ENCODE results near the gene OR5AR1.
"Not testable (repeated sequence)": the region's sequence is repeated elsewhere in the genome, so short reads cannot be mapped to it uniquely, and the experiment has no call there.

OR5AR1 gene

GRCh38 chr11:56663386-56663785, at the start of gene OR5AR1:
Gene OR5AR1, plus strand, starts transcription at chr11:56663686. Its CDS starts 0 bp downstream, at chr11:56663686.
- Histone ChIP-seq H3K4me1 (ENCODE audit: control insufficient read depth, insufficient read depth, low read length) (peaks cover 23% of the 10 kb centered on the region), H3K36me3 (ENCODE audit: control insufficient read depth, insufficient read depth, low read length) (no peaks in the 10 kb centered on the region), H3K27ac (ENCODE audit: low read depth, low read length) (no peak within 1 kb of the TSS), H3K4me3 (ENCODE audit: low read depth, low read length) (no peak within 1 kb of the TSS), H3K9ac (ENCODE audit: low read depth, low read length) (no peak within 1 kb of the TSS), H3K27me3 (ENCODE audit: control insufficient read depth, insufficient read depth, low read length) (no peaks in the 10 kb centered on the region), H3K9me3 (ENCODE audit: control insufficient read depth, insufficient read depth, low read length) (no peaks in the 10 kb centered on the region)

- H3K4me1 ChIP-seq (ENCODE audit: control insufficient read depth, insufficient read depth, low read length), result peaks cover 7% of the 10 kb centered on the region; the same call in 1 of the 2 replicates
- H3K9me3 ChIP-seq (ENCODE audit: control insufficient read depth, insufficient read depth, low read length), result no peaks in the 10 kb centered on the region
- H3K4me3 ChIP-seq (ENCODE audit: low read depth, low read length), result no peak overlapping the region
- H3K27ac ChIP-seq (ENCODE audit: low read depth, low read length), result peak overlapping the region; percentile 70
- no peaks in the 10 kb centered on the region for H3K27me3 ChIP-seq (ENCODE audit: control insufficient read depth, insufficient read depth, low read length)
- H3K36me3 ChIP-seq (ENCODE audit: control insufficient read depth, insufficient read depth, low read length), result no peaks in the 10 kb centered on the region
- no peak overlapping the region for H3K9ac ChIP-seq (ENCODE audit: low read depth, low read length)
These were observed 38.8 kb upstream of the OR5AR1 start for GRCh38 chr11:56624661-56625110.

GRCh38 chr11:56625946-56626345, 37.5 kb upstream of the OR5AR1 start:
- H3K27me3 ChIP-seq (ENCODE audit: control insufficient read depth, insufficient read depth, low read length), result no peaks in the 10 kb centered on the region
- no peaks in the 10 kb centered on the region for H3K9me3 ChIP-seq (ENCODE audit: control insufficient read depth, insufficient read depth, low read length)
- H3K4me1 ChIP-seq (ENCODE audit: control insufficient read depth, insufficient read depth, low read length), result peaks cover 7% of the 10 kb centered on the region; the same call in 1 of the 2 replicates
- no peaks in the 10 kb centered on the region for H3K36me3 ChIP-seq (ENCODE audit: control insufficient read depth, insufficient read depth, low read length)
- no peak overlapping the region for H3K4me3 ChIP-seq (ENCODE audit: low read depth, low read length)
- no peak overlapping the region for H3K9ac ChIP-seq (ENCODE audit: low read depth, low read length)
- H3K27ac ChIP-seq (ENCODE audit: low read depth, low read length), result no peak overlapping the region

GRCh38 chr11:56632329-56632728, 31.2 kb upstream of the OR5AR1 start:
- Histone ChIP-seq H3K4me1 (ENCODE audit: control insufficient read depth, insufficient read depth, low read length) (no peaks in the 10 kb centered on the region), H3K27me3 (ENCODE audit: control insufficient read depth, insufficient read depth, low read length) (no peaks in the 10 kb centered on the region), H3K9me3 (ENCODE audit: control insufficient read depth, insufficient read depth, low read length) (no peaks in the 10 kb centered on the region), H3K27ac (ENCODE audit: low read depth, low read length) (no peak overlapping the region), H3K36me3 (ENCODE audit: control insufficient read depth, insufficient read depth, low read length) (no peaks in the 10 kb centered on the region), H3K9ac (ENCODE audit: low read depth, low read length) (no peak overlapping the region), H3K4me3 (ENCODE audit: low read depth, low read length) (no peak overlapping the region)

DNA sequence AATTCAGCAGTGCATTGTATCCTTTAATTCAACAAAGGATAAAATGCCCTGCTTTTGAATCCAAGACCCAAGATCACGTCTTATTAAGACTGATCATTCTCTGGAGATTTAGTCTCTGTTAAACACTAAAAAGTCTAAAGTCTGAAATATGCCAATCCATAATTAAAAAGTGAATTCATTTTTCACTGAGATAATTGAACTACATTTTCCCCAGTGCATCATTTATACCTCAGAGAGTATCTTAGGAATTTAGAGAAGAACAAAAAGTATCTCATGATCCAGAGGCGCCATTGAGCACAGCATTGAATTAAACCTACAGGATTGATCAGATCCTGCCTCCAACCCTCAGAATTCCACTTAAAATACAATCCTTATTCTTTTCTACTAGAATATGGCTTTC, 26.6 kb upstream of the OR5AR1 start:
- Histone ChIP-seq H3K36me3 (ENCODE audit: control insufficient read depth, insufficient read depth, low read length) (no peaks in the 10 kb centered on the region), H3K9ac (ENCODE audit: low read depth, low read length) (no peak overlapping the region), H3K27me3 (ENCODE audit: control insufficient read depth, insufficient read depth, low read length) (no peaks in the 10 kb centered on the region), H3K27ac (ENCODE audit: low read depth, low read length) (no peak overlapping the region), H3K9me3 (ENCODE audit: control insufficient read depth, insufficient read depth, low read length) (no peaks in the 10 kb centered on the region), H3K4me1 (ENCODE audit: control insufficient read depth, insufficient read depth, low read length) (no peaks in the 10 kb centered on the region), H3K4me3 (ENCODE audit: low read depth, low read length) (no peak overlapping the region)

GRCh38 chr11:56637500-56637899, 26.0 kb upstream of the OR5AR1 start:
- Histone ChIP-seq H3K4me3 (ENCODE audit: low read depth, low read length) (no peak overlapping the region), H3K36me3 (ENCODE audit: control insufficient read depth, insufficient read depth, low read length) (no peaks in the 10 kb centered on the region), H3K9ac (ENCODE audit: low read depth, low read length) (no peak overlapping the region), H3K9me3 (ENCODE audit: control insufficient read depth, insufficient read depth, low read length) (no peaks in the 10 kb centered on the region), H3K27ac (ENCODE audit: low read depth, low read length) (no peak overlapping the region), H3K4me1 (ENCODE audit: control insufficient read depth, insufficient read depth, low read length) (no peaks in the 10 kb centered on the region), H3K27me3 (ENCODE audit: control insufficient read depth, insufficient read depth, low read length) (no peaks in the 10 kb centered on the region)

- Histone ChIP-seq H3K9ac (ENCODE audit: low read depth, low read length) (no peak within 1 kb of the TSS), H3K27me3 (ENCODE audit: control insufficient read depth, insufficient read depth, low read length) (no peaks in the 10 kb centered on the region), H3K27ac (ENCODE audit: low read depth, low read length) (no peak within 1 kb of the TSS), H3K4me3 (ENCODE audit: low read depth, low read length) (no peak within 1 kb of the TSS), H3K9me3 (ENCODE audit: control insufficient read depth, insufficient read depth, low read length) (no peaks in the 10 kb centered on the region), H3K4me1 (ENCODE audit: control insufficient read depth, insufficient read depth, low read length) (no peaks in the 10 kb centered on the region), H3K36me3 (ENCODE audit: control insufficient read depth, insufficient read depth, low read length) (no peaks in the 10 kb centered on the region)
These were observed 21.1 kb upstream of the OR5AR1 start, which contains the start of gene OR5AP2 for GRCh38 chr11:56642339-56642738. Gene OR5AP2, minus strand, starts transcription at chr11:56642439. Its CDS starts 0 bp downstream, at chr11:56642439.

- Histone ChIP-seq H3K9ac (ENCODE audit: low read depth, low read length) (peak overlapping the region; percentile 58), H3K9me3 (ENCODE audit: control insufficient read depth, insufficient read depth, low read length) (no peaks in the 10 kb centered on the region; the same call in 1 of the 2 replicates), H3K27ac (ENCODE audit: low read depth, low read length) (peak overlapping the region; percentile 100), H3K36me3 (ENCODE audit: control insufficient read depth, insufficient read depth, low read length) (no peaks in the 10 kb centered on the region), H3K4me1 (ENCODE audit: control insufficient read depth, insufficient read depth, low read length) (peaks cover 23% of the 10 kb centered on the region), H3K4me3 (ENCODE audit: low read depth, low read length) (peak overlapping the region; percentile 40), H3K27me3 (ENCODE audit: control insufficient read depth, insufficient read depth, low read length) (no peaks in the 10 kb centered on the region)
These were observed 3.7 kb upstream of the OR5AR1 start for GRCh38 chr11:56659755-56660154.

DNA sequence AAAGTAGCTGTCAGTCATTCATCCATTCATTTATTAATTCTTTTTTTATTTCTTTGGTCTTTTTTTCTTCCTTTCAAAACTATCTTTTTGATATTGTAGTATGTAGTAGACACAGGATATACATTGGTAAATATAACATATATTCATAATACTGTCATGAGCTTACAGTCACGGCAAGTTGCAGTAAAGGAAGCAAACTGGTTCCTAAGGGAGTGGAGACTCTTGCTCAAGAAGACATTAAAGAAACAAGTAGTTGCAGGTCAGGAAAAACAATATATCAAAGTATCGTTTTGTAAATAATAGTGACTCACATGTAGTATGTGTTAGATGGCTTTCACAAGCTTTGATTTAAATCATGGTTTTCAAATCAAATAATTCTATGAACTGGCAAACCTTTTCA, 7.5 kb downstream of the OR5AR1 start:
- Histone ChIP-seq H3K4me1 (ENCODE audit: control insufficient read depth, insufficient read depth, low read length) (no peaks in the 10 kb centered on the region), H3K9ac (ENCODE audit: low read depth, low read length) (no peak overlapping the region), H3K9me3 (ENCODE audit: control insufficient read depth, insufficient read depth, low read length) (no peaks in the 10 kb centered on the region), H3K27me3 (ENCODE audit: control insufficient read depth, insufficient read depth, low read length) (no peaks in the 10 kb centered on the region), H3K4me3 (ENCODE audit: low read depth, low read length) (no peak overlapping the region), H3K27ac (ENCODE audit: low read depth, low read length) (no peak overlapping the region), H3K36me3 (ENCODE audit: control insufficient read depth, insufficient read depth, low read length) (no peaks in the 10 kb centered on the region)

DNA sequence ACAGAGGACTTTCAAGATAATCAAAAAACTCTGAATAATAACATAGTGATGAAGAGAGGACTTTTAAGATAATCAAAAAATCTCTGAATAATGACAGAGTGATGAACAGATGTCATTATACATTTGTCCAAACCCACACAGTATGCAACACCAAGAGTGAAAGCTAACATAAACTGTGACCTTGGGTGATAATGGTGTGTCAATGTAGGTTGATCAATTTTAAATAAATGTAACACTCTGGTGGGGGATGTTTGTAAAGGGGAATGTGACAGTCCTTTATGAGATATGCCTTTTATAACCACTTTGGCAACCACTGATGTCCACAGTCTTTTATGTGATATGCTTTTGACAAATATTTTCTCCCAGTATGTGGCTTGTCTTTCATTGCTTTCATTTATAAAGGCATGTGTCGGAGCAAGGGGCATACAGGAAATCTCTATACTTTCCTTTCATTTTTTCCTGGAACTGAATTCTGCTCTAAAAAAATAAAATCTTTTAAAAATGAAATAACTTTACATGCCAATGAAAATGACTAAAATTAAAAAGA, 25.1 kb downstream of the OR5AR1 start:
- H3K27me3 ChIP-seq (ENCODE audit: control insufficient read depth, insufficient read depth, low read length), result no peaks in the 10 kb centered on the region
- H3K4me1 ChIP-seq (ENCODE audit: control insufficient read depth, insufficient read depth, low read length), result 0 out of 2 replicates have a peak, but pooled peaks cover 11% of the 10 kb centered on the region

GRCh38 chr11:56691179-56691578, 27.7 kb downstream of the OR5AR1 start:
- not testable (repeated sequence) for H3K9ac ChIP-seq (ENCODE audit: low read depth, low read length); H3K36me3 ChIP-seq (ENCODE audit: control insufficient read depth, insufficient read depth, low read length); H3K9me3 ChIP-seq (ENCODE audit: control insufficient read depth, insufficient read depth, low read length); H3K27me3 ChIP-seq (ENCODE audit: control insufficient read depth, insufficient read depth, low read length); H3K4me3 ChIP-seq (ENCODE audit: low read depth, low read length); H3K27ac ChIP-seq (ENCODE audit: low read depth, low read length)
- 0 out of 2 replicates have a peak, but pooled peaks cover 11% of the 10 kb centered on the region for H3K4me1 ChIP-seq (ENCODE audit: control insufficient read depth, insufficient read depth, low read length)

More for the DNA sequence above, 25.1 kb downstream of the OR5AR1 start:
- no peaks in the 10 kb centered on the region for H3K9me3 ChIP-seq (ENCODE audit: control insufficient read depth, insufficient read depth, low read length)
- no peak overlapping the region for H3K4me3 ChIP-seq (ENCODE audit: low read depth, low read length)
- no peak overlapping the region for H3K9ac ChIP-seq (ENCODE audit: low read depth, low read length)
- H3K27ac ChIP-seq (ENCODE audit: low read depth, low read length), result no peak overlapping the region
- H3K36me3 ChIP-seq (ENCODE audit: control insufficient read depth, insufficient read depth, low read length), result no peaks in the 10 kb centered on the region
